Neutrophil (primary cell): ENCODE measurements around the gene ORMDL3.
"Not testable (repeated sequence)": the region's sequence is repeated elsewhere in the genome, so short reads cannot be mapped to it uniquely, and the experiment has no call there.

Source experiments
- H3K27ac ChIP-seq: fragments of 200-600 bp; sonication (generic); 2 replicates; pipeline ENCODE4 v1.5.1; 2016; ENCODE audit warnings: mild to moderate bottlenecking, moderate library complexity
- H3K27me3 ChIP-seq: fragments of 200-600 bp; sonication (generic); 2 replicates; pipeline ENCODE4 v1.6.0; 2016; ENCODE audit warnings: mild to moderate bottlenecking
- H3K36me3 ChIP-seq: fragments of 200-600 bp; sonication (generic); 2 replicates; pipeline ENCODE4 v1.5.1; 2017
- H3K4me1 ChIP-seq, 2 experiments: fragments of 200-600 bp in 1 of 2; sonication (generic) in 1 of 2; 1 replicate in 1 of 2; 2 replicates in 1 of 2; pipeline versions ENCODE4 v1.5.1 to v1.6.1; 2013 to 2016; ENCODE audit warnings: low read depth in 1 of 2, low read length in 1 of 2, mild to moderate bottlenecking in 1 of 2, moderate library complexity in 1 of 2; ENCODE audit not compliant: control insufficient read depth in 1 of 2, insufficient read depth in 1 of 2
- H3K4me3 ChIP-seq, 2 experiments: fragments of 200-600 bp in 1 of 2; sonication (generic) in 1 of 2; 1 replicate in 1 of 2; 2 replicates in 1 of 2; pipeline ENCODE4 v1.5.1; 2013 to 2016; ENCODE audit warnings: low read depth in 1 of 2, low read length in 1 of 2, mild to moderate bottlenecking in 1 of 2, moderate library complexity in 1 of 2
- H3K9me3 ChIP-seq: fragments of 200-600 bp; sonication (generic); 2 replicates; pipeline ENCODE4 v1.5.1; 2016
- TF ChIP-seq, protein P1 (sequence below): fragments of 200-600 bp; sonication (generic); IDR thresholded peaks from 2 replicates; pipeline ENCODE4 v1.5.1; 2016; ENCODE audit warnings: antibody characterized with exemption

Gene ORMDL3

DNA sequence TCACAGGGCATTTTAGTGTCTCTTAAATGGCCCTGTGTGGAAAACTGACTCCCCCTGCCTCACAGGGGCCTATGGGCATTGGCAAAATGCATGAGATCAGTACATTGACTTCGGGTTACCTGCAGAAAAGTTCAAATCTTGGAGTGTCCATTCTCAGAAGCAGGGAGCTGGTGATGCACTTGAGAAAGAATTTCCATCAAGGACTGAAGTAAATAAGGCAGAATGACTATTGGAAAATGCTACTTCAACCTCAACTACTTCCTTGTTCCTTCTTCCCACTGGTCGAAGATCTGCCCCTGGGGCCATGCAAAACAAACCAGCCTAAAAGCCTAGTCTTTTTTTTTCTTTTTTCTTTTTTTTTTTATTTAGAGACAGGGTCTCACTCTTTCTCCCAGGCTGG lies 21.6 kb upstream of the ORMDL3 start:
- TF ChIP-seq, protein P1, sequence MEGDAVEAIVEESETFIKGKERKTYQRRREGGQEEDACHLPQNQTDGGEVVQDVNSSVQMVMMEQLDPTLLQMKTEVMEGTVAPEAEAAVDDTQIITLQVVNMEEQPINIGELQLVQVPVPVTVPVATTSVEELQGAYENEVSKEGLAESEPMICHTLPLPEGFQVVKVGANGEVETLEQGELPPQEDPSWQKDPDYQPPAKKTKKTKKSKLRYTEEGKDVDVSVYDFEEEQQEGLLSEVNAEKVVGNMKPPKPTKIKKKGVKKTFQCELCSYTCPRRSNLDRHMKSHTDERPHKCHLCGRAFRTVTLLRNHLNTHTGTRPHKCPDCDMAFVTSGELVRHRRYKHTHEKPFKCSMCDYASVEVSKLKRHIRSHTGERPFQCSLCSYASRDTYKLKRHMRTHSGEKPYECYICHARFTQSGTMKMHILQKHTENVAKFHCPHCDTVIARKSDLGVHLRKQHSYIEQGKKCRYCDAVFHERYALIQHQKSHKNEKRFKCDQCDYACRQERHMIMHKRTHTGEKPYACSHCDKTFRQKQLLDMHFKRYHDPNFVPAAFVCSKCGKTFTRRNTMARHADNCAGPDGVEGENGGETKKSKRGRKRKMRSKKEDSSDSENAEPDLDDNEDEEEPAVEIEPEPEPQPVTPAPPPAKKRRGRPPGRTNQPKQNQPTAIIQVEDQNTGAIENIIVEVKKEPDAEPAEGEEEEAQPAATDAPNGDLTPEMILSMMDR = no peak
- Histone ChIP-seq H3K4me1 (peaks cover 10 to 13% of the 10 kb centered on the region in 2 experiments), H3K27ac (no peak overlapping the region), H3K9me3 (no peaks in the 10 kb centered on the region), H3K4me3 (no peak overlapping the region), H3K36me3 (no peaks in the 10 kb centered on the region), H3K27me3 (peaks cover 18% of the 10 kb centered on the region)

DNA sequence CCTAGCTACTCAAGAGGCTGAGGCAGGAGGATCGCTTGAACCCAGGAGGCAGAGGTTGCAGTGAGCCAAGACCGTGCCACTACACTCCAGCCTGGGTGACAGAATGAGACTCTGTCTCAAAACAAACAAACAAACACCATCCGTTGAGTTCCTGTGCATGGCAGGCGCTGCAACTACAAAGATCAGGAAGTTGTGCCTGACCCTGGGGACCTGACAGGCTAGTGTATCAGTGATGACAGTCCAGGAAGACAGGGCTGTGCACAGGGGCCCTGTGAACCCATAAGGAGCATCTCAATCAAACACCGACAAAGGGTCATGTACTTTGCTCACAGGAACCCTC lies 21.1 kb upstream of the ORMDL3 start:
- not testable (repeated sequence) for H3K36me3 ChIP-seq, H3K9me3 ChIP-seq, H3K27ac ChIP-seq, H3K4me3 ChIP-seq
- peaks cover 9 to 10% of the 10 kb centered on the region in 2 experiments for H3K4me1 ChIP-seq
- peaks cover 18% of the 10 kb centered on the region for H3K27me3 ChIP-seq

DNA sequence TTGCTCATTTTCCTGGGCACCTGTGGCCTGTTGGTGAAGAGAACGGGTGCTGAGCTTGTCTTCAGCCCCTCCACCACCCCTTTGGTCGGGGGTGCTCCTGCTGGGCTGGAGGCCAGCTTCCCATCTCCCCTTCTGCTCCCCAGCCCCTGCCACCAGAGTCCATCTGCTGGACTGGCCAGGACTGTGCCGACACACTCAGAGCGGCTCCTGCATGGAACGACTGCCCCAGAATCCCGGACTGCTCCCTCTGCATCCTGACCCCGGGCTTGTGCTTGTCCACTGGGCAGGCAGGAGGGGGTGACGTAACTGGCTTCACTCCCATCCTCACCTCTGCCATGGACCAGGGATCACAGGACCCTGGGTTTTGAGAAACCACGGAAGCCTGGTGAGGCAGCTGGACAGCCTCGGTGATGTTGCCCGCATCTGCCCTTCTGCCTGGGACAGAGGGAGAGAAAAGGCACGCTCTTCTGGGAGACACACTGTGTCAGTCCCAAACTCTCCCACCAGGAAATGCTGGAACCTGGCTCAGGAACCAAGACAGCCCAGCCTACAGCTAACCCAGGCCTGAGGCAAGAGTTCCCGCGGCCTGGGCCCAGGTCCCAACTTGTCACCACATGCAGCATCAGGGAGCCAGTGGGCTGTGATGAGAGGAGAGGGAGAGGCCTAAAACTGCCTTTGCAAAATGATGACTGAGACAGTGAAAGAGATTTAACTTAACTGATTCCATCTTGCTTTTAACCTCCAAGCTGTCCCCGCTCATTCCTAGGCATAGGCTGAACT lies 19.3 kb upstream of the ORMDL3 start:
- Histone ChIP-seq H3K27ac (no peak overlapping the region), H3K27me3 (peaks cover 13% of the 10 kb centered on the region), H3K36me3 (no peaks in the 10 kb centered on the region), H3K4me3 (no peak overlapping the region), H3K4me1 (no peaks in the 10 kb centered on the region), H3K9me3 (no peaks in the 10 kb centered on the region)
- TF ChIP-seq, protein P1 = no peak

DNA sequence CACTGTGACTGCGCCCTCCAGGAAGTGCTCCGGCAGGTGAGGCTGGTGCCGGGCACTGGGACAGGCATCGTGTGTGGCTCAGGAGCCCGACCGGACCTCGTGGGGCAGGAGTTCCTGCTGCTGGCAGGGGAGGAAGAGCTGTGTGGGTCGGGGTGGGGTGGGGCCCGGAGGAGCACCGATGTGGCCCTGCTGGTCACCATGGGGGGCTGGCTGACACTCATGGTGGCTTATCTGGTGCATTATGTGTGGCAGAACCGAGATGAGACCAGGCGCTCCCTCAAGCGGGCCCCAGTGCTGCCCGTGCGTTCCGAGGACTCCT lies 17.0 kb upstream of the ORMDL3 start:
- TF ChIP-seq, protein P1 = no peak
- H3K27ac ChIP-seq = no peak overlapping the region
- no peaks in the 10 kb centered on the region for H3K4me1 ChIP-seq
- peaks cover 4% of the 10 kb centered on the region for H3K27me3 ChIP-seq
- H3K9me3 ChIP-seq = no peaks in the 10 kb centered on the region
- H3K4me3 ChIP-seq = no peak overlapping the region
- H3K36me3 ChIP-seq = no peaks in the 10 kb centered on the region

DNA sequence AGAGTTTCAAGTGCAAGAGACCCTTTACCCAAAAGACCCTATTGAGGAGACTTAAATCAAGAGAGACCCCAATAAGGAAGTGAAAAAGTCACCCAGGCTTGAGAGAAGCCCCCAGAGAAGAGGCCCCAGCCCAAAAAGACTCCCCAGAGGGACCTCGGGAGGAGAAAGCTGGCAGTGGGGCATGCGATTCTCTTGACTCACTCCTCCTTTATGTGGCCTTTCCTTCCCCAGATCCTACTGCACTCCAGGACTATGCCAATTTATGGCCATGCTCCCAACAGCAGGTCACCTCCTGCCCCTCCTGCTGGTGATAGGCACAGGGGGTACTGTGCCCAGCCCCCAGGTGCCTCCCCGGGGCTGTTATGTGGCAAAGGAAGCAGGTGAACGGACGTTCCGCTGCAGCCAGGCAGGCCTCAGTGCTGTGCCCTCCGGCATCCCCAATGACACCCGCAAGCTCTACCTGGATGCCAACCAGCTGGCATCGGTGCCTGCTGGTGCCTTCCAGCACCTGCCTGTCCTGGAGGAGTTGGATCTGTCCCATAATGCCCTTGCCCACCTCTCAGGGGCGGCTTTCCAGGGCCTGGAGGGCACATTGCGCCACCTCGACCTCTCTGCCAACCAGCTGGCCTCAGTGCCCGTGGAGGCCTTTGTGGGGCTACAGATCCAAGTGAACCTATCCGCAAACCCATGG lies 16.4 kb upstream of the ORMDL3 start:
- Histone ChIP-seq H3K36me3 (no peaks in the 10 kb centered on the region), H3K4me3 (no peak overlapping the region), H3K27ac (no peak overlapping the region), H3K9me3 (no peaks in the 10 kb centered on the region), H3K27me3 (peaks cover 5% of the 10 kb centered on the region), H3K4me1 (no peaks in the 10 kb centered on the region)
- TF ChIP-seq, protein P1 = no peak
